ENCODE data around the gene UTRN.

UTRN gene

GRCh38 chr6:144283646-144284477 lies 1.3 kb upstream of the UTRN start:
- no peak for DNase-seq
- Histone ChIP-seq H3K4me1 (ENCODE audit: low read length) (no peaks in the 10 kb centered on the region), H3K79me2 (ENCODE audit: low read length) (no peaks in the 10 kb centered on the region), H3F3A (ENCODE audit: insufficient read depth, low read length) (no peaks in the 10 kb centered on the region), H3K27me3 (replicated peaks; ENCODE audit: insufficient read depth, low read length) (no peaks in the 10 kb centered on the region), H2AFZ (ENCODE audit: low read length) (peak overlapping the region; percentile 56; the same call in 1 of the 2 replicates), H3K9me2 (replicated peaks; ENCODE audit: insufficient read depth, low read length) (no peaks in the 10 kb centered on the region), H3K27ac (ENCODE audit: low read length) (no peak overlapping the region), H3K9me3 (replicated peaks; ENCODE audit: insufficient read depth, low read length) (no peaks in the 10 kb centered on the region), H4K20me1 (ENCODE audit: insufficient read depth, low read length) (no peaks in the 10 kb centered on the region), H3K9ac (ENCODE audit: low read length) (peak overlapping the region; percentile 31; the same call in 1 of the 2 replicates), H3K4me2 (ENCODE audit: low read depth, low read length) (peak overlapping the region; percentile 80), H3K36me3 (replicated peaks; ENCODE audit: insufficient read depth, low read length) (no peaks in the 10 kb centered on the region), H3K4me3 (ENCODE audit: low read length) (peak overlapping the region; percentile 67)
- TF ChIP-seq EZH2phosphoT487 (IDR thresholded peaks at IDR 0.05; ENCODE audit: low read length) = no peak

- no peak for DNase-seq
- Histone ChIP-seq H2AFZ (ENCODE audit: low read length) (peak overlapping the region; percentile 56; the same call in 1 of the 2 replicates), H3K9me2 (replicated peaks; ENCODE audit: insufficient read depth, low read length) (no peaks in the 10 kb centered on the region), H3K9ac (ENCODE audit: low read length) (peak overlapping the region; percentile 31; the same call in 1 of the 2 replicates), H3K4me2 (ENCODE audit: low read depth, low read length) (peak overlapping the region; percentile 80), H3K36me3 (replicated peaks; ENCODE audit: insufficient read depth, low read length) (no peaks in the 10 kb centered on the region), H3K4me3 (ENCODE audit: low read length) (peak overlapping the region; percentile 67), H3F3A (ENCODE audit: insufficient read depth, low read length) (no peaks in the 10 kb centered on the region), H4K20me1 (ENCODE audit: insufficient read depth, low read length) (no peaks in the 10 kb centered on the region), H3K79me2 (ENCODE audit: low read length) (no peaks in the 10 kb centered on the region), H3K27ac (ENCODE audit: low read length) (no peak overlapping the region), H3K4me1 (ENCODE audit: low read length) (no peaks in the 10 kb centered on the region), H3K27me3 (replicated peaks; ENCODE audit: insufficient read depth, low read length) (no peaks in the 10 kb centered on the region), H3K9me3 (replicated peaks; ENCODE audit: insufficient read depth, low read length) (no peaks in the 10 kb centered on the region)
- TF ChIP-seq EZH2 (optimal IDR thresholded peaks at IDR 0.05; ENCODE audit: low read depth, low read length) (no peak), CTCF (IDR thresholded peaks at IDR 0.05; ENCODE audit: low read length) (no peak), EZH2phosphoT487 (IDR thresholded peaks at IDR 0.05; ENCODE audit: low read length) (no peak)
Observed at GRCh38 chr6:144284478-144284782, 705 bp upstream of the UTRN start.

- Histone ChIP-seq H3K4me3 (ENCODE audit: low read length) (peak overlapping the region; percentile 67), H3K4me1 (ENCODE audit: low read length) (no peaks in the 10 kb centered on the region), H3K9me3 (replicated peaks; ENCODE audit: insufficient read depth, low read length) (no peaks in the 10 kb centered on the region), H3K9me2 (replicated peaks; ENCODE audit: insufficient read depth, low read length) (no peaks in the 10 kb centered on the region), H3K36me3 (replicated peaks; ENCODE audit: insufficient read depth, low read length) (no peaks in the 10 kb centered on the region), H3K27ac (ENCODE audit: low read length) (no peak overlapping the region), H3K4me2 (ENCODE audit: low read depth, low read length) (peak overlapping the region; percentile 80), H2AFZ (ENCODE audit: low read length) (peak overlapping the region; percentile 56), H3K9ac (ENCODE audit: low read length) (peak overlapping the region; percentile 31; the same call in 1 of the 2 replicates), H4K20me1 (ENCODE audit: insufficient read depth, low read length) (no peaks in the 10 kb centered on the region), H3K79me2 (ENCODE audit: low read length) (no peaks in the 10 kb centered on the region), H3K27me3 (replicated peaks; ENCODE audit: insufficient read depth, low read length) (no peaks in the 10 kb centered on the region), H3F3A (ENCODE audit: insufficient read depth, low read length) (no peaks in the 10 kb centered on the region)
- no peak for TF ChIP-seq EZH2phosphoT487 (IDR thresholded peaks at IDR 0.05; ENCODE audit: low read length)
- TF ChIP-seq CTCF (IDR thresholded peaks at IDR 0.05; ENCODE audit: low read length) = no peak
- TF ChIP-seq EZH2 (optimal IDR thresholded peaks at IDR 0.05; ENCODE audit: low read depth, low read length) = no peak
- peak; percentile 8 for DNase-seq
Observed at GRCh38 chr6:144285548-144285797, 338 bp downstream of the UTRN start.
